ENCODE measurements around the gene CHMP2A. TPM values are rescaled to one million over a fixed set of nuclear protein-coding genes. Genes with fewer than 3 reads are reported as not detected.
"Not testable (repeated sequence)": the region's sequence is repeated elsewhere in the genome, so short reads cannot be mapped to it uniquely, and the experiment has no call there.

Gene CHMP2A
- total RNA-seq = 134 TPM
- long read RNA-seq, transcript CHMP2A-201 (6 exons, 913 nt) = major isoform, 74 of 98 reads
- long read RNA-seq, transcript CHMP2A-208 (6 exons, 885 nt) = minor isoform, 13 of 98 reads
- long read RNA-seq, partial matches to known transcripts = 2 of 98 reads
- long read RNA-seq, other reads (novel, unspliced or antisense) = 5 of 98 reads

DNA sequence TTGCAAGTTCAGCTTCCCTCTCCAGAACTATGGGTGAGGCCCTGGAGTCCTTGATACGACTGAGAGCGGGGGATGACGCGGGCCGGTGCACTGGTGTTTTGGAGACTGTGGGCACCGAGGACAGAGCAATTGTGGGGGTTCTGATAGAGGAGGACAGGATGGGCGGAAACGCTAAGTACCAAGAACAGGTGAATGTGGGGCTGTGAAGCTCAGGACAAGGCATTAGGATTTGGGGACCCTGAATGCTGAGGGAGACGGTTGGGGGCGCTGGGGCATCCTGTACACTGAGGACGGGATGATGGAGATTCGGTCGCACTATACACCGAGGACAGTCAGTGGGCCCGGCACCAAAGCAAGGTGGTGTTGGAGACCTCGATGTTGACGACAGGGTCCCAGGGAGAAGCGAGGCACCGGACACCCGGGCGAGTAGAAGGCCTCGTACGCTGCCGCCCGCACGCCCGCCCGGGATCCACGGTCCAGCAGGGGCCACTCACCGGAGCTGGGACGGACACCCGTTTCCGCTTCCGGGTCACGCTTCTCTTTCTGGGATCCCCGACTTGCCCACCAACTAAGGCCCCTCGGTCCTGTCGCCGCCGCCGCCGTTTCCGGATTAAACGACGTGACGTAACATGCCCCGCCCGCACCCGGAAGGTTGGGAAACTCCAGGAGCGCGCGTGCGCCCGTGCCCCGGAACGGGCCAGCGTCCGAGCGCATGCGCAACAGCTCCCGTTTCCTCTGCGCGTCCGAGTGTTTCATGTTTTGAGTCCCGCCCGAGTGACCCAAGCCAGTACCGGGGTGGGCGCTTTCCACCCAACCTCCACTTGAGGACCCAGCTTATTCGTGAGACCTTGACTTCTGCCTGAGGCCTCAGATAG, at the start of gene CHMP2A:
Gene CHMP2A, minus strand, starts transcription at position 612 of the 875 bp plus-strand sequence. CDS start 893 bp downstream, outside the sequence.
- DNase-seq (peak; percentile 99), ATAC-seq (peak; percentile 58)
- intact Hi-C loops (cut with micrococcal nuclease) = no loop called here

- ATAC-seq (peak; percentile 24), DNase-seq (no peak)
- intact Hi-C loops (cut with micrococcal nuclease) = no loop called here
These were observed 31.3 kb upstream of the CHMP2A start for GRCh38 chr19:58586133-58586765.

DNA sequence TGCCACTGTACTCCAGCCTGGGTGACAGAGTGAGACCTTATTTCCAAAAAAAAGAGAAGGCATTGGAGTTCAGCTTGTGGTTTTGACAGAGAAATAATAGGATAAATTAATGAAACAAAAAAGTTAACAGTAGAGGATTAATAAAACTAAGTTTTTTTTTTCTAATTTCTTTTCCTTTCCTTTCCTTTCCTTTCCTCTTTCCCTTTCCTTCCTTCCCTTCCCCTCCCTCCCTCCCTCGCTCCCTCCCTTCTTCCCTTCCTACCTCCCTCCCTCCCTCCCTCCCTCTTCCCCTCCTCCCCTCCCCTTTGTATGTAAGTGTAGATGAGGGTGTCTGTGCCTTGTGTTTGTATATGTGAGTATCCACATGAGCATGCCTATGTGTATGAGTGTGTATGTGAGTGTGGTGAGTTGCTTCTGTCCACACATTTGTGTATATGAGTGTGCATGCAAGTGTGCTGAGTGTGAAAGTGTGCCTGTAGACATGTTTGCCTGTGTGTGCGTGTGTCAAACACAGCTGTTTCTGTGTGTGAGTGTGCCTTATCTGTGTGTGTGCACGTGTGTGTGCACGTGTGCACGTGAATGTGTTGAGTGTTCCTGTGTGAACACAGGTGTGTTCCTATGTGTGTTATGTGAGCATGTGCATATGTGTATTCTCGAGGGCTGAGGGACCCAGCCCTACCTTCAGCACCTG, 30.7 kb upstream of the CHMP2A start:
- intact Hi-C loops (cut with micrococcal nuclease) = no loop called here
- DNase-seq (no peak), ATAC-seq (no peak)

- no peak for ATAC-seq
- DNase-seq = no peak
- intact Hi-C loops (cut with micrococcal nuclease) = no loop called here
These were observed 29.9 kb upstream of the CHMP2A start for GRCh38 chr19:58584498-58585441.

DNA sequence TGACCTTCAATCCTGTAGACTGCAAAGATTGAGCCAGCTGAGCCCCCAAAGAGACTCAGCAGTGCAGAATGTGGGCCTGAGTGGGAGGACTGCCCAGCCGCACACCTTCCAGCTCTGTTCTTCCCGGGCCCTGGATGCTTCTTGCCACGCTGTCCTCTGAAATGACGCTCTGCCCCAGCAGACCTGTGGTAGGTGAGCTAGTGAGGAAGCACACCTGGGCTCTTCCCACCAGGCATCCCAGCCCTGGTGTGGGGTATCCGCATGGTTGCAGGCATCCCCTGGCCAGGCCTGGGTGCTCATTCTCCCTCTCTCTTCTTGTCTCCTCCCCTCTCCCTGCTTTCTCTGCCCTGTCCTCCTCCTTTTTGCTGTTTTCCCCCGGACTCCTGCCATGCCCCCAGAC, 28.1 kb upstream of the CHMP2A start:
- ATAC-seq (no peak), DNase-seq (no peak)
- intact Hi-C loops (cut with micrococcal nuclease) = no loop called here

DNA sequence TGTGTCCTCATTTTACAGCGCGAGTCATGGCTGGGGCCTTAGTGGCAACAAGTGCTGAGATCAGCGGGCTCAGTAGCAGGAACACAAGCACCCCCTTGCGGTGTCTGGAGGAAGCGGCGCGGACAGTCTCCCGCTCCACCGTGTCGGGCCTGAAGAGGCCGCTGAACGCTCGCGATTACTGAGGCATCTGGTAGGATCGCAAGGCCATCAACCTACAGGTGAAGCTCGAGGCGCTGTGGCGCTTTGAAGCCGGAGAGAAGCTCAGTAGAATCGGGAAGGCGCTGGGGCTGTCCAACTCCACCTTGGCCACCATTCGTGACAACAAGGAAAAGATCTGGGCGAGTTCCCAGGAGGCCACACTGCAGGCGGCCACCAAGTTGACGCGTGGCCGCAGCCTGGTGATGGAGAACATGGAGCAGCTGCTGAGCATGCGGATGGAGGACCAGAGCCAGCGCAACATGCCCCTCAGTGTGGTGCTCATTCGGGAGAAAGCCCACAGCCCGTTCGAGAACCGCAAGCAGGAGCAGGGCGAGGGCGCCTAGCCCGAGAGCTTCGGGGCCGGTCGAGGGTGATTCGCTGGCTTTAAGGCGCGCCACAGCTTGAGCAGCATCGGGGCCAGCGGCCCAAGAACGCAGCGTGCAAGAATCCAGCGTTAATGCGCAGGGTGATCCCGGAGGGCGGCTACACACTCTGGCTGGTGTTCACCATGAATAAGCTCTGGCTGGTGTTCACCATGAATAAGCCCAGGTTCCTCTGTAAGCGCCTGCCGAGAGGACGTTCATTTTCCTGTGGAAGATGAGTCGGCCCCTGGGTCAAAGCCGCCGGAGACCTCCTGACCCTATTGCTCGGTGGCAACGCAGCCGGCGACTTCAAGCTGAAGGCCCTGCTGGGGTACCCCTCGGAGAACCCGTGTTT, 26.6 kb upstream of the CHMP2A start:
- DNase-seq (peak; percentile 92), ATAC-seq (peak; percentile 91)
- intact Hi-C loops (cut with micrococcal nuclease) = no loop called here

DNA sequence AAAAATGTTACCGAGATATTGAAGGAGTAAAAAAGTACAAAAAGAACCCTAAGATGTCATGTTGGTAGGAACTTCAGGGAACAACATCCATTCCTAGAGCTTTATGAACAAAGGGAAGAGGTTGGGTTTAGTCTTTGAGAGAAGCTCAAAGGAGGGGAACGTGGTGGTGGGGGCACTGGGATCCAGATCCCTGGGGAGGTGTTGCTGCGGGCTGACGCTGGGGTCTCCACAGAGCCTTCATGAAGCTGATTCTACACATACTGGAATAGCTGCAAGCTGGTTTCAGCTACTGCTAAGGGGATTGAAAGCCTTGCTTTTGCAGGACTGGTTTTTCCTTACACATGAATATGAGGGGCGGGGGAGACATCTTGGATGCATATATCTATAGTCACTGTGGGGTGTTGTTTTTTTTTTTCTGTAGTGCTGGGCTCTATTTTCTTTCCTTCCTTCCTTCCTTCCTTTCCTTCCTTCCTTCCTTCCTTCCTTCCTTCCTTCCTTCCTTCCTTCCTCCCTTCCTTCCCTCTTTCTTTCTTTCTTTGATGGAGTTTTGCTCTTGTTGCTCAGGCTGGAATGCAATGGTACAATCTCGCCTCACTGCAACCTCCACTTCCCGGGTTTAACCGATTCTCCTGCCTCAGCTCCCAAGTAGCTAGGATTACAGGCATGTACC, 24.7 kb upstream of the CHMP2A start:
- ATAC-seq (no peak), DNase-seq (peak; percentile 18)
- intact Hi-C loops (cut with micrococcal nuclease) = no loop called here

GRCh38 chr19:58578012-58578925, 23.4 kb upstream of the CHMP2A start:
- DNase-seq (no peak), ATAC-seq (no peak)
- intact Hi-C loops (cut with micrococcal nuclease) = no loop called here

GRCh38 chr19:58577581-58577980, 22.7 kb upstream of the CHMP2A start:
- ATAC-seq; intact Hi-C loops (cut with micrococcal nuclease); DNase-seq: not testable (repeated sequence)

- ATAC-seq (peak; percentile 71), DNase-seq (peak; percentile 94)
- intact Hi-C loops (cut with micrococcal nuclease) = no loop called here
These were observed 20.5 kb upstream of the CHMP2A start for GRCh38 chr19:58575183-58576041.

- DNase-seq (no peak), ATAC-seq (no peak)
- intact Hi-C loops (cut with micrococcal nuclease) = no loop called here
These were observed 18.8 kb upstream of the CHMP2A start for GRCh38 chr19:58573658-58574164.

DNA sequence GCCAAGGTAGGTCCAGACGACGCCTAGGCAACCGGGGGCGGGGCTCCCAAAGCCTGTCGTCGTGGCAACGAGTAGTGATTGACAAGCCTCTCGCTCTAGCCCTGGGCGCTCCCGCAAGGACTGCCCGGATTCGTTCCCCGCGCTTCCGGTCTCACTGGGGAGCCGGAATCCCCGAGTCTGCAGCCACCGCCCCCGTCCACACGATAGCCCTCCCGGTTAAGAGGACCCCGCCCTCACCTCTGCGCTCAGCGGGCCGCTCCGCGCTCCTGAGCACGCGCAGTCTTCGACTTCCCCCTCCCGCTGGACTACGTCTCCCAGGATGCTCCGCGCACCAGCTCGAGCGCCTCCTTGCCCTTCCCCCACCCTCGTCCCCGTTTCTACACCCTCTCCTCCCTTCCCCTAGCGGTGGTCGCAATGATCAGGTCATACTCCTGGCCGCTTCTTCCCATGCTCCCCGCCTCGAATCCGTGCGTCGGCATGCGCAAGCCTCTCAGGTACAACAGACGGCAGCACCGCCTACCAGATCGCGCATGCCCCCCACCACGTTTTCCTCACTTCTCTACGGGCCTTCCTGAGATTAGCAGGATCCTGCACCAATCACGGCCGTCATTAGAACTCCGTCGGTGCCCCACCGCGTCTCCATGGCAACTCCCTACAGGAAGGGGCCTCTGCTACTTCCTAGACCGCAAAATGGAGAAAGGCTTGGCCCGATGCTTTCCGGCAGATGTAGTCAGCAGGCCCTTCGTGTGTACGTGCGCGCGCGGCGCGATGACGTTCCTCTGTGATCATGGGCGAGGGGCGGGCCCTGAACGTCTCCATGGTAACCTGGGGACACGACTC, 18.1 kb upstream of the CHMP2A start, which contains the start of gene MZF1:
Gene MZF1, minus strand, starts transcription at position 518 of the 840 bp plus-strand sequence. CDS start 1,946 bp downstream, outside the sequence.
- ATAC-seq = peak; percentile 74
- DNase-seq = peak; percentile 100
- intact Hi-C loops (cut with micrococcal nuclease) = no loop called here

- ATAC-seq (no peak), DNase-seq (no peak)
- intact Hi-C loops (cut with micrococcal nuclease) = no loop called here
These were observed 17.3 kb upstream of the CHMP2A start for GRCh38 chr19:58572026-58572817.

Measured in left ventricle myocardium superior (tissue), 1 donor.